ENCODE results near the gene UBE2Z.

The UBE2Z gene

DNA sequence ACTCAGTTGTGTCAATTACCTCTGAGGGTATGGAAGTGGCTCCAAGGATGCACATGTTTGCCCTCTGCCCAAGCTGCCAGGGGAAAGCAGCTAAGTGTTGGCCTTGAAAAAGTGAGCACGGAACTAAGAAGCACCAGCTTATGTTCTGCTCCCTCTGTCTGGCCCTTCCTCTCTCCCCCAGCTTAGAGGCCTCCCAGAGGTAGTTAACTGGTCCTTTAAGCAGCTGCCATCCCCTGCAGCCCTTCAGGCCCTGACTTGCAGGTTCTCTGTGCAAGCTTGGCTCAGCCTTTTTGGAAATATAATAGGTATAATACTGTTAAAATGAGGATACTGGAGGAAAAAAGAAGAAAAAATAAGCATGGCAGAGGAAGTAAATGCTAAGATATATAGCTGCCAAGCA lies 7.0 kb upstream of the UBE2Z start:
- Histone ChIP-seq H3K4me3 (no peak overlapping the region), H3K27ac (no peak overlapping the region)

DNA sequence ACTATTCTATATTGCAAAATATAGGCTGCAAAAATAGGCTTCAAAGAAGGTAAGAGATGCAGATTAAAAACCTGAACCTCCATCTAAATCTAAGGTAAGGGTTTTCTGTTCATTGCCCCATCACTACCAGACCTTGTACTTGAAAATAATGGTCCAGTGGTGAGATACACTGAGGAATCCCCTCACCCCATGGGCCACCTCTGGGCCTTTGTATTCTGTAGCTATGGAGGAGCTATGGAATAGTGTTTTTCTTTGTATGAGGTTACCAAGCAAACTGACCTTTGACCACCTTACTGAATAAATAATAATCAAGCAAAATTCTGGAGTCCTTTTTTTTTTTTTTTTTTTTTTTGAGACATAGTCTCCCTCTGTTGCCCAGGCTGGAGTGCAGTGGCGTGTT lies 4.8 kb upstream of the UBE2Z start:
- H3K4me3 ChIP-seq: no peak overlapping the region
- H3K27ac ChIP-seq: no peak overlapping the region

GRCh38 chr17:48904428-48904827 lies 3.8 kb upstream of the UBE2Z start:
- Histone ChIP-seq H3K27ac (no peak overlapping the region), H3K4me3 (no peak overlapping the region)

DNA sequence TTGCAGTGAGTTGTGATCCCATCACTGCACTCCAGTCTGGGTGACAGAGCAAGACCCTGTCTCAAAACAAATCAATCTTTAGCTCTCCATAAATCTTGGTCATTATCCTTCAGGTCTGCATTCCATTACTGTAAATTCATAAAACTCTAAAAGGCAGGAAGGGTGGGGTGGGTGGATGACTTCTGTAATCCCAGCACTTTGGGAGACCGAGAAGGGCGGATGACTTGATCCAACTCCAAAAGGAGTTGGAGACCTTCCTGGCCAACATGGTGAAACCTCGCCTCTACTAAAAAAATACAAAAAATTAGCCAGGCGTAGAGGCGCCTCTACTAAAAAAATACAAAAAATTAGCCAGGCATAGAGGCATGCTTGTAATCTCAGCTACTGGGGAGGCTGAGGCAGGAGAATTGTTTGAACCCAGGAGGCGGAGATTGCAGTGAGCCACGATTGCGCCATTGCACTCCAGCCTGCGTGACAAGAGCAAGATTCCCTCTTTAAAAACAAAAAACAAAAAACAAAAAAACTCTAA lies 2.2 kb upstream of the UBE2Z start:
- no peak overlapping the region for H3K4me3 ChIP-seq
- H3K27ac ChIP-seq: no peak overlapping the region

- Histone ChIP-seq H3K4me3 (peak overlapping the region; percentile 78 to 96 (median 86)), H3K27ac (peak overlapping the region; percentile 55 to 99 (median 95))
These were observed 527 bp upstream of the UBE2Z start for GRCh38 chr17:48907713-48908046.

DNA sequence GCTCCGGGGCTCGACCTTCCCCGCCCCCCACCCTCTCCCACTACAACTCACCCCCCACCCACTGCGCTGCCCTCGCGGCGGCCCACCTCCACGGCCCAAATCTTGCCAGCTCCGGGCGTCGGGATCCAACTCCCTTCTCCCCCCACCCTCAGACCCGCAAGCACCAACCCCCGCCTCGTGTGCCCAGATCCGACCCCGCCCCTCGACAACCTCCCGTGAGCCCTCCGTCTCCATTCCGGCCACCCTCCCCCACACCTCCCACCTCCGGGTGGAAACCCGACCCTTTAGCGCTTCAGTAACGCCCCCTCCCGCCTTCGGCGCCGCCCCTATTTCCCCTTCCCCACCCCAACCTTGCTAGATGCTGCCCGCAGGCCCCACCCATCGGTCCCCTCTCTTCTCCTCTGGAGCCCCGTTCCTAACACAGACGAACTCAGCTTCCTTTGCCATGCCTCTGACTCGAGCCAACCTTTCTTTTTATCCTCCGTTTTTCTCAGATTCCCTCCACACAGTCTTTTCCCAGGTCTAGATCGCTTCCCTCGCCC lies 717 bp downstream of the UBE2Z start:
- peak overlapping the region; percentile 89 to 99 (median 95) for H3K27ac ChIP-seq
- peak overlapping the region; percentile 78 to 96 (median 86) for H3K4me3 ChIP-seq

GRCh38 chr17:48909783-48910182 lies 1.6 kb downstream of the UBE2Z start:
- peak overlapping the region in 10 of 21 experiments; percentile 92 to 98 (median 96) for H3K27ac ChIP-seq

GRCh38 chr17:48910370-48910769 lies 2.2 kb downstream of the UBE2Z start:
- H3K27ac ChIP-seq: peak overlapping the region in 6 of 21 experiments; percentile 13 to 98 (median 59)

More at GRCh38 chr17:48909783-48910182, 1.6 kb downstream of the UBE2Z start:
- peak overlapping the region in 6 of 7 experiments; percentile 78 to 96 (median 88) for H3K4me3 ChIP-seq

DNA sequence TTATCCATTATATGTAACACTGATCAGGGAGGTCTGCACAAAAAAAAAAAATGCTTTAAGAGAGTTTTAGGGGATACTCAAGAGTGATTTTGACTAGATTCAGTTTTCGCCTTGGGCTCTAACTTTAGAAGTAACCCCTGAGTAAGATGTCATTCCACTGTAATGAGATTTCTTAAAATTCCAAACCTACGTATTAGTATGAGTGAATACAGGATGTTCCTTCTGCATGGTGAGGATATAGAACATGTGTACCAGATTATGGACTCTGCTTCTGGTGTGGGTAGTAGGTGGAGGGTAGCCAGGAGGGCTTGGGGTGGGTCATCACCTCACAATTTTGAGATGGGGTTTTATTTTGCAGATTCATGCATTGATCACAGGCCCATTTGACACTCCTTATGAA lies 4.3 kb downstream of the UBE2Z start:
- H3K27ac ChIP-seq: no peak overlapping the region
- H3K4me3 ChIP-seq: no peak overlapping the region

More at GRCh38 chr17:48910370-48910769, 2.2 kb downstream of the UBE2Z start:
- no peak overlapping the region for H3K4me3 ChIP-seq

DNA sequence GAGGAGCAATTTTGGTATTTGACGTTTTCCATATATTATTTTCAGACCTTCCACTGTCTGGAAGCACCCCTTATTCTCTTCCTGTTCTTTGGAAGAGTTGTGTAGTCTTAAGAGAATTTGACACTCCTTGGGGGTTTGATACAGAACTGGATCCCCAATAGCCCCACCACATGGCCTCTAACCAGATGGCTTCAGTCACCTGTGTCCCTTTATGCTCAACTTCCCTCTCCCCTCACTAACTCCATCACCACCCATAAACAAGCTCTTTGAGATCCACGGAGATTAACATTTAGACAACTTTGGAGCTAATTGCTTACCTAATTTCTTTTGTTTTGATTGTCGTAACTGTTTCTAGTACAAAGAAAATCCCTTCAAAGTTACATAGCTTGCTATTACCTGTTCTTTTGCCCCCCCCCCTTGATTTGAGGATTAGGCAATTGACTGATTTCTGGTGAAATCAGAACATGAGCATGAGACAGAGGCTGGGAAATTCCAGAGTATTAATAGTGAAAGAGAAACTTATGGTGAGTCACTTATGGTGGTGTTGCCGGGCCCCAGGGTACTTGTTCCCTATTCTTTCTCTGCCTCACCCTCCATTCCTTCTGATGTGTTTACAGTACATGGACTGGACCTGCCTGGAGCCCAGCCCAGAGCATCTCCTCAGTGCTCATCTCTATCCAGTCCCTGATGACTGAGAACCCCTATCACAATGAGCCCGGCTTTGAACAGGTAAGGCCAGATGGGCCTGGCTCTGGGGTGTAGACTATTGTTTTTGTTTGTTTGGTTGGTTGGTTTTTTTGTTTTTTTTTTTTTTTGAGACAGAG lies 7.5 kb downstream of the UBE2Z start:
- peak overlapping the region in 18 of 21 experiments; percentile 20 to 87 (median 58) for H3K27ac ChIP-seq
- H3K4me3 ChIP-seq: no peak overlapping the region

GRCh38 chr17:48925251-48925990 lies 17.2 kb downstream of the UBE2Z start:
- no peak overlapping the region for H3K4me3 ChIP-seq
- no peak overlapping the region for H3K27ac ChIP-seq

GRCh38 chr17:48925991-48926342 lies 17.8 kb downstream of the UBE2Z start:
- Histone ChIP-seq H3K27ac (no peak overlapping the region), H3K4me3 (no peak overlapping the region)

GRCh38 chr17:48927978-48928745 lies 20.0 kb downstream of the UBE2Z start:
- Histone ChIP-seq H3K4me3 (no peak overlapping the region), H3K27ac (no peak overlapping the region)

GRCh38 chr17:48928876-48929811 lies 20.9 kb downstream of the UBE2Z start:
- H3K27ac ChIP-seq: peak overlapping the region in 1 of 21 experiments; percentile 26
- H3K4me3 ChIP-seq: no peak overlapping the region

GRCh38 chr17:48929812-48930165 lies 21.6 kb downstream of the UBE2Z start:
- Histone ChIP-seq H3K27ac (no peak overlapping the region), H3K4me3 (no peak overlapping the region)

DNA sequence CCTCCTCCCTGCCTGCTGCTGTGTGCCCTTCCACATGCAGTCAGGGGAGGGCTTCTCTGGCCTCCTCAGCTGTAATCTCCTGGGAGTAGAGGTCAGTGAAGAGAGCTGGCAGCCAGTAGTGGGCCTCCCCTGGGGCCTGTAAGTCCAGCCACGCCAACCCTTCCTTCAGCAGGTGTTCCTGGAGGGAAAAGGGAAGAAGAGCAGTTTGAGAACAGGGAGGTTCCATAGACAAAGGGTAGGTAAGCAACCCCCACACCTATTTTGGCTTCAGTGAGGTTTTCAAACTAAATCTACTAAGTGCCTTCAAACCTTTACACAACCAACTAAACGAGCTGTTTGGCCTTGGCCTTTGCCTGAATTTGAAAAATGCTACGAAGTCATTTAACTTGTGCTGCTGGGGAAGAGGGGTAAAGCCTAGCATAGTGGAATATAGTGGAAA lies 22.2 kb downstream of the UBE2Z start:
- Histone ChIP-seq H3K27ac (no peak overlapping the region), H3K4me3 (no peak overlapping the region)

DNA sequence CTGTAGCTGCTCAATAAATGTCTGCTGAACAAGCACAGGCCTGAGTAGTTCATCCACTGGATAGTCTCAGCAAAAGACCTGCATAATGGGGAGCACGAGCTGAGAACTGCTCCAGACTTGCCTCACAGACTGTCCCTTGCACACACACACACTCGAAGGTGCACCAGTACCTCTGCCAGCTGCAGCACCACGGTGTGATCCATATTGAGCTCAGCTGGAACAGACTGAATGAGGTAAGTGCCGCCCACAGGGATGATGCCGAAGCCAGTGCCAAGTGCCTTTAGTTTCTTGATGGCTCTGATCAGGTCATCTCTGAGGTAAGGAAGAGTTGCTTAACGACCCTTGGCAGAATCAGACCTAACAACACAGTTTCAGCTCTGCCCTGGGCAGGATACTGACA lies 24.8 kb downstream of the UBE2Z start:
- H3K4me3 ChIP-seq: no peak overlapping the region
- no peak overlapping the region for H3K27ac ChIP-seq

GRCh38 chr17:48944515-48945260 lies 36.5 kb downstream of the UBE2Z start, which contains the start of gene SNF8:
Gene SNF8, minus strand, starts transcription at chr17:48944842. Its CDS starts 108 bp downstream, at chr17:48944734.
- peak within 1 kb of the TSS; percentile 63 to 98 (median 77) for H3K4me3 ChIP-seq
- peak within 1 kb of the TSS; percentile 42 to 96 (median 88) for H3K27ac ChIP-seq

All from skin epidermis (tissue), 12 donors.